T-helper 9 cell (primary cell): ENCODE data around the gene MSI2.

ENCODE experiments used
- DNase-seq: peaks from one replicate; pipeline ENCODE4 v3.0.0-alpha.2; 2020

MSI2 gene

DNA sequence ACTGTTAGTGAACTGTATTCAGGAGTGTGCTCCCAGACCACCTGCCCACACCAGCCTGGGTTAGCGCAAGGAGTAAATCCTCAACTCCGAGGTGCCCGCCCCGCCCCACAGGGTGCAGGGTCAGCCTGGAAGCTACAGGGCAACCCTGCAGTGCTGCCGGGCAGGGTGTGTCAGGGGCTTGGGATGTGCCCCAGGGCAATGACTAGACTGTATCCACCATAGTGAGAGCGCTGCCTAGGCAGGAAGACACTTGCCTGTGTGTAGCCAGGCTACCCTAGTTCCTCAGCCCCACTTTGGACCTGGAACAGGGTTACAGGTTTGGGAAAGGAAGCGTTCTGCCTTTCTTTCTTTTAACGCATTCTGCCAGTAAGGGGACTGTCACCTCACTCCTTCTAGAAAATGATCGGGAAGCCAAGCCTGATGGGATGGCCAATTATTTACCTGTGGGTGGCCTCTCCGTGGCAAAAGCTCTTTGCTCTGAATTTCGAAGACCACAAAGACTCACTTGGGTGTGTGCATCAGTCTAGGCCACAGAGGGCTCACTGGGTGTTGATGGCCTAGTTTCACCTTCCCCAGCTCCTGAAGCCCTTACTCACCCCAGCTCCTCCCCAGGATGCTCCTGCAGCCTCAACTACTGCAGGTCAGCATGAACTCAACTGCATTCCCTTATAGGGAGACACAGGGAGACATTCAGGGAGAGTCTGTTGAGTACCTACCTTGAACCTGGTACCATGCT, 397.9 kb downstream of the MSI2 start:
- no peak for DNase-seq

- no peak for DNase-seq
Measured at GRCh38 chr17:57655553-57655952, 399.2 kb downstream of the MSI2 start.

- no peak for DNase-seq
Measured at GRCh38 chr17:57657211-57657610, 400.9 kb downstream of the MSI2 start.

- DNase-seq, result no peak
Measured at GRCh38 chr17:57662041-57662440, 405.7 kb downstream of the MSI2 start.

DNA sequence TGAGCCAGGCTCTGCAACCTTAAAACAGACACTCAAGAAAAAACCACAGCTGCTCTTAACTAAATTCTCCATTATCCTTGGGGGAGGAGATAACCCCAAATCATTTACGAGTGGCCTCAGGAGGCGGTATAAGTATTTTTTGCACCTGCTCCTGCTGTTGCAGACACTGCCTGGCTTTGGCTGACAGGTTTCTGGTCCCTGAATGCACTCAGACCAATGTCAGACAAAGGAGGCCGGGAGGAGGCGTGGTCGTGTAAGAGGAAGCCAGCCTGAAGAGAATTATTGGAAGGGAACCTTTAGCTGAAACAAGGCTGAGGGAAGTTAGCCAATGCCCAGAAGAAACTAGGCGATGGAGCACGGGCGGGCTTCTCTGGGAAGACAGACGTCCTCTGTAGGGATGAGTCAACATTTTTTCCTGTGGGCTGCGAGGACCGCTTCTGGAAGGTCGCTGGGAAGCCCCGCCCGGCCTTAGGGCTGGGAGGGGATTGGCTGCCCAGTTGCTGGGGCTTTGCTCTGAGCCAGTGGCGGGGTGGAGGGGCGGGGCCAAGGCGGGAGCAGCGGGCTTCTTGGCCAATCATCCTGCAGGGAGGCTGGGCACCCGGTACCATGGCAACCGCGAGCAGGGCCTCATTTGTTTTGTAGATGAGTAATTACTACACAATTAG, 406.5 kb downstream of the MSI2 start:
- peak; percentile 26 for DNase-seq

DNA sequence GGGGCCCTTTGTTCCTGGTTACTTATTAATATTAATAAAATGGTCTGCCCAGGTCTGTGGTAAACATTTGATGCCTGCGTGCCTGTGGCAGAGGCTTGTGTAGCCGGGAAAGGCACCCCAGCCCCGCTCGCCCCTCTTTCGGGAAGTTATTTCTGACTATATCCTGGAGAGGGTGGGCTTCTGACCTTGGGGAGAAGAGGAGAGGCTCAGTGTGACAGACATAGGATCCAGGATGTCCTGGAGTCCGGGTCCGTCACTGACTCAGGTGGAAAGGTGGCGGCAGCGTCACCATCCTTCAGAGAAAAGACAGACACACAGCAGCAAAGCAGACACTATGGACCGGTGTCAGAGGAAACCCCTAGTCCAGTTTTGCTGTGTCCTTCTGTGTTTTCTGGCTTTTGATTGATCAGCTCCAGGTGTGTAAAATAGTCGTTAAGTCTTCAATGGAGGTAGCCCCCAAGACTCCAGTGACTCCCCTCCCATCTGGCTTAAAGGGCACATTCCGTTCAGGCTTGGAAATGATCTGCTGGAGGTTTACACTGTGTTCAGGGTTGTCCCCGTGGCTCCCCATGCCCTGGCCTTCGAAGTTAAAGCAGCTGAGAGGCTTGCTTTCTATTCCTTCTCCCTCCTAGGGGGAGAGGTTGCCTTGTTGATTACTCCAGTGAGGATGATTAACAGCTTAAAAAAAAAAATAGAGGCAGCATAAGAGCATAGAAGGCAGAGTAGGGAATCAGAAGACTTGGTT, 407.2 kb downstream of the MSI2 start:
- DNase-seq, result no peak

DNA sequence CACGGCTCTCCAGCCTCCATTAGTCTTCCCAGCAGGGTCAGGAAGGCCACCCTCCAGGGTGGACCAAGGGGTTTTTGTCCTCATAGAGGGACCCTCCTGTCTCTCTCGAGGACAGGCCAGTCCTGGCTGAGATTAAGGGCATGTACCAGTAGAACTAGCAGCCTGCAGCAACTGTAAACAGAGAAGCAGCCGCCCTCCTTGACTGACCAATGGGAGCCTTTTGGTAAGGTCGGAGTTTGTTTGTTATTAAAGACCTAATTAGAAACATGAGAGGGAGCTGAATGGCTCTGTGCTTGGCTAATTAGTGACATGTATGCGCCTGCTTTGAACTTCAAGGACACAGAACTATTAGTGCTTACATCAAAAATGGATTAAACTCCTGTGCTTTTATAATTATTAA, 408.8 kb downstream of the MSI2 start:
- no peak for DNase-seq

DNA sequence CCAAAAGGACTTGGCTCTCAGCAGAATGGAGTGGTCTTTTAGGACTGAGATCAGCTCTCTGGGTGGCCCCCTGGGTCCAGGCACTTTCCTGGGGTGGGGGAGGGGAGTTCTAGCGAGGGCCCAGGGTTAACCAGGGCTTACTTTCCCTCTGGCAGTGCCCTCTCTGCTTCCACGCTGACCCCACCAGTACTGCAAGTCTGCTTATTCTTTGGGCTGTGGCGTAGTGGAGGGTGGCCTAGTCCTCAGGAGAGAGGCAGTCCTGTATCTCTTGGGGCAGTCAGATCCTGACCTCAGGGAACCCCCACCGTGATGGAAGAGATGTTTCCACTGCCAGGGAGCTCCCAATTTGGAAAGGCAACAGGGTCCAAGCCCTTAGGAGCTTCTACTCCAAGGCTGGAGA, 409.4 kb downstream of the MSI2 start:
- no peak for DNase-seq

GRCh38 chr17:57666201-57666870, 410.0 kb downstream of the MSI2 start:
- no peak for DNase-seq

- DNase-seq, result no peak
Measured at GRCh38 chr17:57666946-57667345, 410.6 kb downstream of the MSI2 start.

- DNase-seq, result no peak
Measured at GRCh38 chr17:57667461-57667923, 411.2 kb downstream of the MSI2 start.

- no peak for DNase-seq
Measured at GRCh38 chr17:57668332-57668731, 412.0 kb downstream of the MSI2 start.

DNA sequence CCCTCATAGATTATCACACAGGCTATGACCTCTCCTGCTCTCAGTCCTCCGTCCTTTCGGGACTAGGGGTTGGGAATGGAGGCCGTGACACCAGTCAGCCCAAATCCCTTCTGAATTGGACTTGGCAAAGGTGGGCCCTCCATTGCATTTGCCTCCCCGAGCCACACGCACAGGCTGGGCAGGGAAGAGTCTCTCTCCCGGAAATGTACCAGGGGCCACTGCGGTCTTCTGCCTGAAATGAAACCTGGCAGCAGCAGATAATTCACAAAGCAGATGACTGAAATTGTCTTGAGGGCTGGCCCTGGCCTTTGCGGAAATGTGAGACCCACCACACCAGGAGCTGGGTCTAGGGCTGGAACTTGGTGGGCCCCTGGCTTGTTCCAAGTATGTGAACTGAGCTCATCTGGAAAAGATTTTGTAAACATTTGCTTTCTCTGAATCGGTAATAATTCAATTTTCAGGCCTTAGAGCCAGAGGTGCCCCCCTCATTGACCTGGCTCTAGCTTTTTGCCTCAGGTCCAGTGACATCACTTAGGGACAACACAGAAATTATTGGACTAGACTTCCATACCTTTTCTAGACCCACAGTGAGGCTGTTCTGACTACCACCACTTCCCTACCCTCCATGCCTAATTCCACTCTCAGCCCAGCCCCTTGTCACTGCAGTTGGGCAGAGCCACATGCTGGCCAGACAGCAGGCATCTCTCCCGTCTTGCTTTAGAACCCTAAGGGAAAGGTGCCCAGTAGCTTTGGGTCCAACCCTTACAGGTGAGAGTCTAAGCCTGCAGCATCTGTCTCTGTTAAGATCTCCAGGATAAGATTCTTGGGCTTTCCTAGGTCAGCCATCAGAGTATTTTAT, 413.6 kb downstream of the MSI2 start:
- no peak for DNase-seq

DNA sequence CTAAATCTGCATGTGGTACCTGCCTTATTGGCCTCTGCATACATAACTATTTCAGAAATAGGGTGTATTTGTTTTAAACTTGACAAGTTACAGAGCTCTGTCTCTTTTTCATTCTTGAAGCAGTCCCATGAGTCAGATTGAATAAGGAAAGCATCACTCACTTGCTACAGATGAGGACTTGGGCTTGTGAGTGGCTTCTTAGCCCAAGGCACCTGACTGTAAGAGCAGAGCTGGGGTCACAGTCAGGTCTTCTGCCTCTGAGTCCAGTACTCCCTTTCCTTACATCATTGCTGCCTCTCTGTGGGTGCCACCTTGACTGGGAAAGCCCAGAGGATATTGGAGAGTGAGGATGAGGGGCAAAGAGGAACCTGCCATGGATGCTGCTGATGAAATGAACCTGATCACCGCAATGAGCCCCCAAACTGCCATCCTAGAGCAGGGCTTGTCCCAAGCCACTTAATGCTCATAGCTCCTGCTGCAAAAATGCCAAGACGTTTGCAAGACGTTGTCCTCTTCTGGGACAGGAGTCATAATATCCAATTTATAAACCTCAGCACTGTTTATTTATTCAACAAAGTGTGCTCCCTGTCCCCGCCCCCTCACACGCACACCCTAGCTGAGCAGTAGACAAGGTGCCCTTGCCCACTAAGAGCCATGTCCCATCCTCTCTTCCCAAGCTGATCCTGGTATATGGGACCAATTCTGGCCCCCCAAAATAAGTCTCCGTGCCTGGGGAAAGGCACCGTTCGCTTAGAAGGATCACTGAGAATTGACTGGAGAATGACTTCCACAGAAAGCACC, 414.6 kb downstream of the MSI2 start:
- DNase-seq, result no peak

GRCh38 chr17:57671667-57672632, 415.6 kb downstream of the MSI2 start:
- peak; percentile 57 for DNase-seq

DNA sequence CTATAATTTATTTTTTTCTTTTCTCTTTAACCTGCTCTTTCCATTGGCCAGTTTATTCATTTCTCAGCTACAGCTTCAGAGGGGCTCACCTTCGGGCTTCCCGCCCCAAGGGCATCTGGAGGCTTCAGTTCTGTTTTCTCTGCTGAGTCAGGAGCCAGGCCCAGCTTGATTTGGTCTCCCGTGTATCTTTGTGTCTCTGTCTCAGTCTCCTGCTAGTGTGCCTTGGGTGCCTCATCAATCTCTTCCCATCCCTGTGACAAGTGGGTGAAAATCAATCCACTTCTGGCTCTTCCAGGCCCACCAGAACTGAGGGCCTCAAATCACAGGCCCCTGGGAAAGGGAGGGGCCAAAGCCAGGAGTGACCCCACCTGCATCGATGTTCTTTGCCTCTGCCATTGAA, 416.6 kb downstream of the MSI2 start:
- DNase-seq, result no peak

- DNase-seq, result no peak
Measured at GRCh38 chr17:57674894-57675293, 418.6 kb downstream of the MSI2 start.

GRCh38 chr17:57675427-57676387, 419.4 kb downstream of the MSI2 start:
- no peak for DNase-seq

DNA sequence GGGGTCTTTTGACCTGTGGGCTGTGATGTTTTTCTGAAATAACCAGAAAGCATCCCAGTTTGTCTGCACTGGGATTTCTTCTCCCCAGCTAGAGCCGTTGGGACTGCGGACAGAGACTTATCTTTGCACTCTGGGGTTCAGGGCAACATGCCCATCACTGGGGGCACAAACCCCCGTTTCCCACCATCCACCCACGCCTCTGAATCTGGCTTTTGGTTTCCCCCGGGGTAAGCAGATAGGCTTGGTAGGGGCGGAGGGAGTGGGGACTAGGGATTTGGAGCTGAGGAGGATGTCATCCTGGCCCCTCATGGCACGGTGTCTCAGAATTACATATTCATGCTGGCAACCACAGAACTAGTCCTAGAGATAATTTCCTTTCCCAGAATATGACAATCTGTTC, 420.2 kb downstream of the MSI2 start:
- DNase-seq, result no peak
